ENCODE measurements around the gene SPEG. TPM values are rescaled to one million over a fixed set of nuclear protein-coding genes. Genes with fewer than 3 reads are reported as not detected.
A peak's percentile ranks its signal among the peaks of the same experiment; 100 is the strongest.

Gene SPEG
- total RNA-seq, 1 donor from 2014 or later, result 5.6 TPM

DNA sequence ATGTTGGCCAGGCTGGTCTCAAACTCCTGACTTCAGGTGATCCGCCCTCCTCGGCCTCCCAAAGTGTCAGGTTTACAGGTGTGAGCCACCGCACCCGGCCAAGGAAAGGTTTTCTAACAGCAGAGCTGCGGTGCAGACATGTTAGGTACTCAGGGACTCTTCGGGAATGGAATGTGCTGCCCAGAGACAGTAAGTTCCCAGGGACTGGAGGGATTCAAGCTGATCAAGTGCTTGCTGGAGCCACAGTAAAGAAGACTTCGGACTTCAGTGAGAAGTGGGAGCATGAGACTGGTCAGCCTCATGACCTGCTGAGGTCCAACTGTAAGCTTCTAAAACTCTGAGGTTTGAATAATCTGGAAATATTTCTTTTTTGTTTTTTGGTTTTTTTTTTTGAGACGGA is 24.3 kb upstream of the SPEG start:
- Histone ChIP-seq H3K27me3 (no peaks in the 10 kb centered on the region), H3K4me2 (no peak overlapping the region), H3K4me3 (no peak overlapping the region), H3K4me1 (no peaks in the 10 kb centered on the region), H3K9me3 (ENCODE audit: low read depth) (no peaks in the 10 kb centered on the region), H3K27ac (no peak overlapping the region), H4K20me1 (ENCODE audit: low read depth) (no peaks in the 10 kb centered on the region), H2AFZ (replicated peaks) (no peak overlapping the region), H3K9ac (no peak overlapping the region), H3K79me2 (ENCODE audit: low read depth) (no peaks in the 10 kb centered on the region), H3F3A (ENCODE audit: low read depth) (no peaks in the 10 kb centered on the region), H3K36me3 (no peaks in the 10 kb centered on the region)
- H3K4me1 Mint-ChIP-seq, result peaks cover 5% of the 10 kb centered on the region
- no peak for DNase-seq (ENCODE audit: low spot score)
- no peak for TF ChIP-seq EZH2 (IDR thresholded peaks at IDR 0.05)
- TF ChIP-seq, protein P1, sequence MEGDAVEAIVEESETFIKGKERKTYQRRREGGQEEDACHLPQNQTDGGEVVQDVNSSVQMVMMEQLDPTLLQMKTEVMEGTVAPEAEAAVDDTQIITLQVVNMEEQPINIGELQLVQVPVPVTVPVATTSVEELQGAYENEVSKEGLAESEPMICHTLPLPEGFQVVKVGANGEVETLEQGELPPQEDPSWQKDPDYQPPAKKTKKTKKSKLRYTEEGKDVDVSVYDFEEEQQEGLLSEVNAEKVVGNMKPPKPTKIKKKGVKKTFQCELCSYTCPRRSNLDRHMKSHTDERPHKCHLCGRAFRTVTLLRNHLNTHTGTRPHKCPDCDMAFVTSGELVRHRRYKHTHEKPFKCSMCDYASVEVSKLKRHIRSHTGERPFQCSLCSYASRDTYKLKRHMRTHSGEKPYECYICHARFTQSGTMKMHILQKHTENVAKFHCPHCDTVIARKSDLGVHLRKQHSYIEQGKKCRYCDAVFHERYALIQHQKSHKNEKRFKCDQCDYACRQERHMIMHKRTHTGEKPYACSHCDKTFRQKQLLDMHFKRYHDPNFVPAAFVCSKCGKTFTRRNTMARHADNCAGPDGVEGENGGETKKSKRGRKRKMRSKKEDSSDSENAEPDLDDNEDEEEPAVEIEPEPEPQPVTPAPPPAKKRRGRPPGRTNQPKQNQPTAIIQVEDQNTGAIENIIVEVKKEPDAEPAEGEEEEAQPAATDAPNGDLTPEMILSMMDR (IDR thresholded peaks at IDR 0.05), result no peak
- TF ChIP-seq EZH2phosphoT487 (IDR thresholded peaks at IDR 0.05), result no peak
- peaks cover 4% of the 10 kb centered on the region for H3K27me3 Mint-ChIP-seq (ENCODE audit: insufficient read depth, low read depth)
- no peak overlapping the region for H3K27ac Mint-ChIP-seq
- H3K4me3 Mint-ChIP-seq, result no peak overlapping the region
- peaks cover 10% of the 10 kb centered on the region for H3K9me3 Mint-ChIP-seq
- no peaks in the 10 kb centered on the region for H3K36me3 Mint-ChIP-seq

DNA sequence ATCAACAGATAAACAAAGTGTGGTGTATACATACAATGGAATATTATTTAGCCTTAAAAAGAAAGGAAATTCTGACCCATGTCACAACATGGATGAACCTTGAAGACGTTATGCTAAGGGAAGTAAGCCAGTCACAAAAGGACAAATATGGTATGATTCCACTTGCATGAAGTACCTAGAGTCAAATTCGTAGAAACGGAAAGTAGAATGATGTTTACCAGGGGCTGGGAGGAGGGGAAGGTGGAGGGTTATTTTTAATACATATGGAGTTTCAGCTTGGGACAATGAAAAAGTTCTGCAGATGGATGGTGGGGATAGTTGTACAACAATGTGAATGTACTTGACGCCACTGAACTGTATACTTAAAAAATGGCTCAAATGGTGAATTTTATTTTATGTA is 19.8 kb upstream of the SPEG start:
- peaks cover 23% of the 10 kb centered on the region for H3K27me3 ChIP-seq
- H3K27ac ChIP-seq, result no peak overlapping the region
- Mint-ChIP-seq H3K27ac (no peak overlapping the region), H3K36me3 (no peaks in the 10 kb centered on the region), H3K4me3 (no peak overlapping the region), H3K4me1 (peaks cover 21% of the 10 kb centered on the region), H3K27me3 (ENCODE audit: insufficient read depth, low read depth) (peaks cover 5% of the 10 kb centered on the region), H3K9me3 (peaks cover 10% of the 10 kb centered on the region)
- no peak overlapping the region for H3K9ac ChIP-seq
- no peaks in the 10 kb centered on the region for H3K36me3 ChIP-seq
- H3K4me1 ChIP-seq, result peaks cover 11% of the 10 kb centered on the region
- H3K4me2 ChIP-seq, result no peak overlapping the region
- no peaks in the 10 kb centered on the region for H3K9me3 ChIP-seq (ENCODE audit: low read depth)
- DNase-seq (ENCODE audit: low spot score), result no peak
- H3K79me2 ChIP-seq (ENCODE audit: low read depth), result no peaks in the 10 kb centered on the region
- peaks cover 6% of the 10 kb centered on the region for H3F3A ChIP-seq (ENCODE audit: low read depth)
- TF ChIP-seq, protein P1 (IDR thresholded peaks at IDR 0.05), result no peak
- no peak for TF ChIP-seq EZH2phosphoT487 (IDR thresholded peaks at IDR 0.05)
- TF ChIP-seq EZH2 (IDR thresholded peaks at IDR 0.05), result no peak
- H4K20me1 ChIP-seq (ENCODE audit: low read depth), result no peaks in the 10 kb centered on the region
- no peak overlapping the region for H2AFZ ChIP-seq (replicated peaks)
- no peak overlapping the region for H3K4me3 ChIP-seq

DNA sequence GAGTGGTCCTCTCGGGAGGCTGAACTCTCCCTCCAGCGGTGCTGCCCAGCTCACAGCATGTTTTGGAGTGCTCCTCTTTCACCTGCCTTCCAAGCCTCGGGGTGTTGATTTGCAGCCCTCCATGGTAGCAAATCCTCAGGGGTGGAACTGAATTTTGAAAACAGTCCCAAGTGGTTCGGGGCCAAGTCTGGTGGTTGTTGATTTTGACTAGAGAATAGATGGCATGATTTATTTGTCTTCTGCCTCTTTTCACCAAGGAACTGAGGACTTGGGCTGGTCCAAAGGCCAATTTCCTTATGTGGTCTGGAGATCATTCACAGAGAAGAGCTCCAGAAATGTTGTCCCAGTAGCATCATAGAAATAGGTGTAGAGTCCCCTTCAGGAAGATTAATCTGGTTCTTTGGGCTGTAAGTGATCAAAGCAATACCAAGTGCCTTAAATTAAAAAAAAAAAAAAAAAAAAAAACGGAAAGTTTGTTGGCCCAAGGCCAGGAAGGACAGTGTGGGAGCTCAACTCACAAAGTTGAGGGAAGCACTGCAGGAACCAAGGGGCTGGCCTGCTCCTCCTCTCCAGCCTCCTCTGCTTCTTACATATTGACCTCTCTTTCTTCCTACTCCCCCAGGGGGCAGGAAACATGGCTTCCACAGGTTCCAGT is 18.9 kb upstream of the SPEG start:
- H3K4me2 ChIP-seq, result no peak overlapping the region
- H3K36me3 ChIP-seq, result no peaks in the 10 kb centered on the region
- peaks cover 29% of the 10 kb centered on the region for H3K27me3 ChIP-seq
- no peaks in the 10 kb centered on the region for H3K9me3 ChIP-seq (ENCODE audit: low read depth)
- no peaks in the 10 kb centered on the region for H3K79me2 ChIP-seq (ENCODE audit: low read depth)
- no peak overlapping the region for H3K4me3 Mint-ChIP-seq
- peaks cover 11% of the 10 kb centered on the region for H3K4me1 ChIP-seq
- no peak overlapping the region for H3K4me3 ChIP-seq
- H3K27me3 Mint-ChIP-seq (ENCODE audit: insufficient read depth, low read depth), result peaks cover 10% of the 10 kb centered on the region
- no peak for DNase-seq (ENCODE audit: low spot score)
- H3K27ac Mint-ChIP-seq, result peak overlapping the region; percentile 50
- H3K27ac ChIP-seq, result no peak overlapping the region
- no peaks in the 10 kb centered on the region for H3K36me3 Mint-ChIP-seq
- no peak overlapping the region for H3K9ac ChIP-seq
- peaks cover 24% of the 10 kb centered on the region for H3K4me1 Mint-ChIP-seq
- no peak for TF ChIP-seq EZH2phosphoT487 (IDR thresholded peaks at IDR 0.05)
- no peak for TF ChIP-seq EZH2 (IDR thresholded peaks at IDR 0.05)
- TF ChIP-seq, protein P1 (IDR thresholded peaks at IDR 0.05), result no peak
- no peak overlapping the region for H2AFZ ChIP-seq (replicated peaks)
- H4K20me1 ChIP-seq (ENCODE audit: low read depth), result no peaks in the 10 kb centered on the region
- H3K9me3 Mint-ChIP-seq, result peaks cover 10% of the 10 kb centered on the region
- peaks cover 6% of the 10 kb centered on the region for H3F3A ChIP-seq (ENCODE audit: low read depth)

Data from neural progenitor cell (in vitro differentiated cells).